HepG2 (cell line): ENCODE results near the gene ZNF25. TPM values are rescaled to one million over a fixed set of nuclear protein-coding genes. Genes with fewer than 3 reads are reported as not detected.

Source experiments
- ATAC-seq: fragments of 200-7000 bp; cut with Tn5 transposase; 3 replicates; pipeline ENCODE4 v1.9.1; 2020; ENCODE audit warnings: mild to moderate bottlenecking, moderate library complexity
- BruUV-seq: library from RNA; stranded (reverse); fragments of 400-500 nt; replicated peaks from 2 replicates; lab custom pipeline; 2021; lab: Mats Ljungman, UMichigan
- CTCF ChIA-PET: fragments of 300-600 bp; formaldehyde crosslinking; extraction: SDS; loops from one replicate; lab custom pipeline; 2021; ENCODE audit warnings: low total read pairs, inconsistent platforms, low intra/inter-chr PET ratio; lab: Yijun Ruan, JAX
- POLR2A ChIA-PET: fragments of 350-600 bp; sonication (Branson Sonifier 250); formaldehyde crosslinking; loops from one replicate; lab custom pipeline; 2020; ENCODE audit warnings: antibody characterized with exemption, inconsistent platforms; lab: Yijun Ruan, JAX
- DNase-seq: peaks from one replicate; pipeline ENCODE4 v3.0.0-alpha.2; 2015; ENCODE audit warnings: low spot score
- FAIRE-seq: peaks from 3 replicates; lab custom pipeline; 2011; peaks lifted over from hg19 to GRCh38; lab: Jason Lieb, UNC
- H2AFZ ChIP-seq: one replicate; pipeline ENCODE4 v1.6.1; 2011; ENCODE audit warnings: low read length, inconsistent platforms
- H3K27ac ChIP-seq: fragments of 300-600 bp; 3 replicates; pipeline ENCODE4 v1.8.0; 2011; ENCODE audit warnings: mixed run types, mild to moderate bottlenecking, mixed read lengths, low read length, inconsistent platforms; ENCODE audit not compliant: insufficient read depth; ENCODE audit errors: extremely low read length
- H3K27me3 ChIP-seq, 2 experiments: fragments of 200-600 bp in 1 of 2; 2 replicates in 1 of 2; 3 replicates in 1 of 2; pipeline versions ENCODE4 v1.6.0 to v1.8.0; 2011; ENCODE audit warnings: low read length in 2 of 2, mild to moderate bottlenecking in 2 of 2, moderate library complexity in 2 of 2, inconsistent platforms in 1 of 2; ENCODE audit not compliant: insufficient read depth in 2 of 2, control insufficient read depth in 1 of 2
- H3K36me3 ChIP-seq, 2 experiments: fragments of 200-600 bp in 1 of 2; replicated peaks in 1 of 2; 2 replicates in 1 of 2; 3 replicates in 1 of 2; pipeline versions ENCODE4 v1.5.1 to v1.8.0; 2011; ENCODE audit warnings: low read length in 2 of 2, inconsistent platforms in 1 of 2; ENCODE audit not compliant: insufficient read depth in 2 of 2, control insufficient read depth in 1 of 2
- H3K4me1 ChIP-seq: 2 replicates; pipeline ENCODE4 v1.5.1; 2012; ENCODE audit warnings: low read length, inconsistent platforms; ENCODE audit not compliant: insufficient read depth
- H3K4me2 ChIP-seq: 2 replicates; pipeline ENCODE4 v1.6.0; 2011; ENCODE audit warnings: low read depth, low read length, inconsistent platforms
- H3K4me3 ChIP-seq, 3 experiments: fragments of 200-600 bp in 1 of 3; sonication (generic), shearing (Covaris generic) in 1 of 3; replicated peaks in 1 of 3; 2 replicates each; pipeline ENCODE4 v1.5.1; 2011 to 2016; ENCODE audit warnings: low read length in 3 of 3, inconsistent platforms in 2 of 3, low read depth in 2 of 3, mild to moderate bottlenecking in 2 of 3, control low read depth in 1 of 3, mixed read lengths in 1 of 3; ENCODE audit not compliant: insufficient read depth in 1 of 3
- H3K79me2 ChIP-seq: one replicate; pipeline ENCODE4 v1.6.1; 2011; ENCODE audit warnings: low read length, inconsistent platforms; ENCODE audit not compliant: insufficient read depth
- H3K9ac ChIP-seq: 2 replicates; pipeline ENCODE4 v1.6.0; 2011; ENCODE audit warnings: mild to moderate bottlenecking, low read depth, low read length, inconsistent platforms; ENCODE audit not compliant: insufficient read depth
- H3K9me3 ChIP-seq: 2 replicates; pipeline ENCODE4 v1.5.1; 2012; ENCODE audit warnings: mild to moderate bottlenecking, low read length
- H4K20me1 ChIP-seq: 2 replicates; pipeline ENCODE4 v1.6.0; 2011; ENCODE audit warnings: inconsistent platforms, mild to moderate bottlenecking, low read length, moderate library complexity; ENCODE audit not compliant: insufficient read depth
- BRF2 ChIP-seq: sonication (generic); formaldehyde crosslinking; IDR thresholded peaks from 2 replicates; pipeline ENCODE4 v1.8.1; 2022; ENCODE audit warnings: mild to moderate bottlenecking, missing genetic modification reagents
- HDAC6 ChIP-seq: fragments of 200-600 bp; sonication (generic); IDR thresholded peaks from 2 replicates; pipeline ENCODE4 v1.7.0; 2017; ENCODE audit warnings: mild to moderate bottlenecking, antibody characterized with exemption, low read length, low read depth
- HNF1B ChIP-seq: sonication (generic); formaldehyde crosslinking; IDR thresholded peaks from 2 replicates; pipeline ENCODE4 v1.5.1; 2020; ENCODE audit warnings: mild to moderate bottlenecking, moderate library complexity, missing genetic modification reagents
- HOXA7 ChIP-seq: sonication (generic); formaldehyde crosslinking; IDR thresholded peaks from 2 replicates; pipeline ENCODE4 v1.8.1; 2022; ENCODE audit warnings: mild to moderate bottlenecking, missing genetic modification reagents, moderate library complexity
- NKX3-1 ChIP-seq: sonication (generic); formaldehyde crosslinking; IDR thresholded peaks from 2 replicates; pipeline ENCODE4 v1.5.0; 2020; ENCODE audit warnings: missing genetic modification reagents
- ZHX2 ChIP-seq, 2 experiments: sonication (generic) in 1 of 2; formaldehyde crosslinking in 1 of 2; IDR thresholded peaks; 2 replicates each; pipeline versions ENCODE4 v1.6.1 to v1.9.0; 2014 to 2022; ENCODE audit warnings: antibody characterized with exemption in 1 of 2, borderline replicate concordance in 1 of 2, inconsistent platforms in 1 of 2, low read depth in 1 of 2, missing genetic modification reagents in 1 of 2
- ZNF496 ChIP-seq: sonication (generic); formaldehyde crosslinking; IDR thresholded peaks from 2 replicates; pipeline ENCODE4 v1.8.1; 2023; ENCODE audit warnings: mild to moderate bottlenecking, moderate library complexity, missing genetic modification reagents; ENCODE audit not compliant: insufficient replicate concordance
- ZNF766 ChIP-seq: sonication (generic); formaldehyde crosslinking; IDR thresholded peaks from 2 replicates; pipeline ENCODE4 v1.5.0; 2020; ENCODE audit warnings: missing genetic modification reagents, borderline replicate concordance
- WGBS: methylation state at CpG from one replicate; pipeline ENCODE4 v1.1.6; 2017; ENCODE audit warnings: low lambda C conversion rate; 5-methylcytosine and 5-hydroxymethylcytosine counted together
- in situ Hi-C: cut with HindIII; loops from 2 replicates; pipeline ENCODE4 v1.10.0; 2017; ENCODE audit warnings: low pct_unique_long_range_greater_than_20kb; ENCODE audit not compliant: extremely low pct_ligation_motif_present
- intact Hi-C: fragments of 100-400 bp; cut with micrococcal nuclease; formaldehyde crosslinking; loops from one replicate; pipeline ENCODE4 v1.10.0; 2022; ENCODE audit not compliant: unreplicated experiment
- polyA plus RNA-seq, 8 experiments: library from polyadenylated mRNA; depleted of rRNA in 3 of 8; stranded (reverse) in 7 of 8; unstranded in 1 of 8; fragments of >200 nt; fragmentation: Illumina TruSeq in 4 of 8; extraction: Trizol in 4 of 8; gene quantifications; 2 replicates each; pipeline versions ENCODE4 v1.2.1 to v1.2.3, GENCODE V29; 2011 to 2016; ENCODE audit warnings: low read depth in 4 of 8, missing spikeins in 1 of 8, mixed read lengths in 1 of 8; ENCODE audit not compliant: insufficient read depth in 1 of 8
- total RNA-seq, 5 experiments: library from RNA; depleted of rRNA; stranded (reverse); fragments of >200 nt; fragmentation: Illumina TruSeq; extraction: Trizol; gene quantifications; 2 replicates each; pipeline ENCODE4 v1.2.3, GENCODE V29; 2016; ENCODE audit warnings: low read depth in 1 of 5
- TF ChIP-seq, protein P1 (sequence below): IDR thresholded peaks from 2 replicates; pipeline ENCODE4 v1.6.1; 2016; ENCODE audit warnings: missing biosample characterization, missing genetic modification reagents, low read depth
- TF ChIP-seq, protein P2 (sequence below): sonication (generic); formaldehyde crosslinking; IDR thresholded peaks from 2 replicates; pipeline ENCODE4 v1.4.0; 2020; ENCODE audit warnings: mild to moderate bottlenecking, missing genetic modification reagents

The ZNF25 gene
- total and polyA plus RNA-seq, 2 of the 13 experiments (the other 11 are each of a cell fraction or from before 2014, with no cell fraction given): 1.4 to 1.5 TPM

DNA sequence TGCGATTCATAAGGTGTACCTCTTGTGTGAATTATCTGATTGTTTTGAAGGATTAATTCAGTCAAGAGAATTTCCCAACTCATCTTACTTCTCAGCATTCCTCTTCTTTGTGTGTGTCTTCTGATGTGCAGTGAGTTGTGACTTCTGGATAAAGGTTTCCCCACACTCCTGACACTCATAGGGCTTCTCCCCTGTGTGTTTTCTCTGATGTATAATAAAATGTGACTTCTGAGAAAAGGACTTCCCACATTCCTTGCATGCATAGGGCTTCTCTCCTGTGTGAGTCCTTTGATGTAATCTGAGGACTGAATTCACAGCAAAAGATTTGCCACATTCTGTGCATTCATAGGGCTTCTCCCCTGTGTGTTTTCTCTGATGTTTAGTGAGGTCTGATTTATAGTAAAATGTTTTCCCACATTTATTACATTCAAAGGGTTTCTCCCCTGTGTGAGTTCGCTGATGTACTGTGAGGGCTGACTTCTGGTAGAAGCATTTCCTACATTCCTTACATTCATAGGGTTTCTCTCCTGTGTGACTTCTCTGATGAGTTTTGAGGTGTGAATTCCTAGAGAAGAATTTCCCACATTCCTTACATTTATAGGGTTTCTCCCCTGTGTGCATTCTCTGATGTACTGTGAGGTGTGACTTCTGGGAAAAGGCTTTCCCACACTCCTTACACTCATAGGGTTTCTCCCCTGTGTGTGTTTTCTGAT lies 24.2 kb downstream of the ZNF25 start:
- POLR2A ChIA-PET: no interaction called here
- no TSS peak for BruUV-seq
- no peak for ATAC-seq
- no peak for TF ChIP-seq ZNF496 (CRISPR knock-in tag)
- TF ChIP-seq, protein P1, sequence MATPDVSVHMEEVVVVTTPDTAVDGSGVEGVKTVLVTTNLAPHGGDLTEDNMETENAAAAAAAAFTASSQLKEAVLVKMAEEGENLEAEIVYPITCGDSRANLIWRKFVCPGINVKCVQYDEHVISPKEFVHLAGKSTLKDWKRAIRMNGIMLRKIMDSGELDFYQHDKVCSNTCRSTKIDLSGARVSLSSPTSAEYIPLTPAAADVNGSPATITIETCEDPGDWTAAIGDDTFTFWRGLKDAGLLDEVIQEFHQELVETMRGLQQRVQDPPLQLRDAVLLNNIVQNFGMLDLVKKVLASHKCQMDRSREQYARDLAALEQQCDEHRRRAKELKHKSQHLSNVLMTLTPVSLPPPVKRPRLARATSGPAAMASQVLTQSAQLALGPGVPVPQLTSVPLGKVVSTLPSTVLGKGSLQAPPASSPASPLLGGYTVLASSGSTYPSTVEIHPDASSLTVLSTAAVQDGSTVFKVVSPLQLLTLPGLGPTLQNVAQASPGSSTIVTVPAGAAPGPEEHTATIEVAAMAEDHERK (CRISPR knock-in tag): no peak
- no peak for TF ChIP-seq NKX3-1
- no peak for TF ChIP-seq ZNF766 (CRISPR knock-in tag)
- TF ChIP-seq BRF2 (CRISPR knock-in tag): no peak
- TF ChIP-seq, protein P2, sequence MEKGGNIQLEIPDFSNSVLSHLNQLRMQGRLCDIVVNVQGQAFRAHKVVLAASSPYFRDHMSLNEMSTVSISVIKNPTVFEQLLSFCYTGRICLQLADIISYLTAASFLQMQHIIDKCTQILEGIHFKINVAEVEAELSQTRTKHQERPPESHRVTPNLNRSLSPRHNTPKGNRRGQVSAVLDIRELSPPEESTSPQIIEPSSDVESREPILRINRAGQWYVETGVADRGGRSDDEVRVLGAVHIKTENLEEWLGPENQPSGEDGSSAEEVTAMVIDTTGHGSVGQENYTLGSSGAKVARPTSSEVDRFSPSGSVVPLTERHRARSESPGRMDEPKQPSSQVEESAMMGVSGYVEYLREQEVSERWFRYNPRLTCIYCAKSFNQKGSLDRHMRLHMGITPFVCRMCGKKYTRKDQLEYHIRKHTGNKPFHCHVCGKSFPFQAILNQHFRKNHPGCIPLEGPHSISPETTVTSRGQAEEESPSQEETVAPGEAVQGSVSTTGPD (CRISPR knock-in tag): no peak
- TF ChIP-seq HNF1B: no peak
- no peak for TF ChIP-seq HOXA7 (CRISPR knock-in tag)
- TF ChIP-seq HDAC6: no peak
- no peak for TF ChIP-seq ZHX2 (IDR thresholded peaks at IDR 0.05; ENCODE audit: low read depth)
- no peak for TF ChIP-seq ZHX2 (CRISPR knock-in tag; IDR thresholded peaks at IDR 0.05; ENCODE audit: borderline replicate concordance)

More for the DNA sequence above, 24.2 kb downstream of the ZNF25 start:
- Histone ChIP-seq H3K4me2 (no peak overlapping the region), H3K27ac (no peak overlapping the region), H2AFZ (no peak overlapping the region), H3K4me3 (no peak overlapping the region), H3K27me3 (no peaks in the 10 kb centered on the region), H3K9me3 (no peaks in the 10 kb centered on the region), H3K4me1 (no peaks in the 10 kb centered on the region), H3K36me3 (no peaks in the 10 kb centered on the region), H3K9ac (no peak overlapping the region), H4K20me1 (no peaks in the 10 kb centered on the region), H3K79me2 (no peaks in the 10 kb centered on the region)
- in situ Hi-C loops (no loop called here), intact Hi-C loops (no loop called here)
- FAIRE-seq (no peak), DNase-seq (no peak)
- CTCF ChIA-PET: no interaction called here
- 76% methylated on average over 2 of the region's 2 CpGs for WGBS
